AG10803 (cell line): ENCODE results near the gene CLCN2.
A peak's percentile ranks its signal among the peaks of the same experiment; 100 is the strongest.

Source experiments
- DNase-seq: peaks from one replicate; pipeline ENCODE4 v3.0.0; 2010; ENCODE audit warnings: low read depth
- H3K4me3 ChIP-seq: 2 replicates; pipeline ENCODE4 v1.5.1; 2011; ENCODE audit warnings: mild to moderate bottlenecking, low read length, control low read depth
- CTCF ChIP-seq: conservative IDR thresholded peaks from 2 replicates; pipeline ENCODE4 v1.5.1; 2011; ENCODE audit warnings: mild to moderate bottlenecking, low read length, control low read depth, inconsistent platforms

CLCN2 gene

GRCh38 chr3:184335291-184335660 lies 26.1 kb downstream of the CLCN2 start:
- no peak for TF ChIP-seq CTCF
- peak overlapping the region; percentile 73; the same call in 1 of the 2 replicates for H3K4me3 ChIP-seq
- peak; percentile 15 for DNase-seq

- DNase-seq, result peak; percentile 67
- TF ChIP-seq CTCF, result no peak
- H3K4me3 ChIP-seq, result no peak overlapping the region
These were observed 26.8 kb downstream of the CLCN2 start for GRCh38 chr3:184334470-184335158.

GRCh38 chr3:184333700-184334099 lies 27.7 kb downstream of the CLCN2 start:
- no peak for DNase-seq
- no peak for TF ChIP-seq CTCF
- H3K4me3 ChIP-seq, result no peak overlapping the region

GRCh38 chr3:184333190-184333589 lies 28.2 kb downstream of the CLCN2 start:
- H3K4me3 ChIP-seq, result no peak overlapping the region
- DNase-seq, result no peak
- no peak for TF ChIP-seq CTCF

GRCh38 chr3:184332370-184333090 lies 28.9 kb downstream of the CLCN2 start:
- TF ChIP-seq CTCF, result no peak
- no peak overlapping the region for H3K4me3 ChIP-seq
- peak; percentile 87 for DNase-seq

- no peak for DNase-seq
- H3K4me3 ChIP-seq, result no peak overlapping the region
- TF ChIP-seq CTCF, result no peak
These were observed 32.9 kb downstream of the CLCN2 start for GRCh38 chr3:184328516-184328915.

GRCh38 chr3:184327171-184327570 lies 34.2 kb downstream of the CLCN2 start:
- H3K4me3 ChIP-seq, result no peak overlapping the region
- no peak for DNase-seq
- TF ChIP-seq CTCF, result no peak
